GM19099 (cell line): ENCODE results near the gene UBXN2A.

Experiments
- POLR2A ChIP-seq: IDR thresholded peaks from 3 replicates; pipeline ENCODE4 v1.6.1; 2011; ENCODE audit warnings: low read depth; ENCODE audit not compliant: insufficient read length; ENCODE audit errors: extremely low read depth

Gene UBXN2A

DNA sequence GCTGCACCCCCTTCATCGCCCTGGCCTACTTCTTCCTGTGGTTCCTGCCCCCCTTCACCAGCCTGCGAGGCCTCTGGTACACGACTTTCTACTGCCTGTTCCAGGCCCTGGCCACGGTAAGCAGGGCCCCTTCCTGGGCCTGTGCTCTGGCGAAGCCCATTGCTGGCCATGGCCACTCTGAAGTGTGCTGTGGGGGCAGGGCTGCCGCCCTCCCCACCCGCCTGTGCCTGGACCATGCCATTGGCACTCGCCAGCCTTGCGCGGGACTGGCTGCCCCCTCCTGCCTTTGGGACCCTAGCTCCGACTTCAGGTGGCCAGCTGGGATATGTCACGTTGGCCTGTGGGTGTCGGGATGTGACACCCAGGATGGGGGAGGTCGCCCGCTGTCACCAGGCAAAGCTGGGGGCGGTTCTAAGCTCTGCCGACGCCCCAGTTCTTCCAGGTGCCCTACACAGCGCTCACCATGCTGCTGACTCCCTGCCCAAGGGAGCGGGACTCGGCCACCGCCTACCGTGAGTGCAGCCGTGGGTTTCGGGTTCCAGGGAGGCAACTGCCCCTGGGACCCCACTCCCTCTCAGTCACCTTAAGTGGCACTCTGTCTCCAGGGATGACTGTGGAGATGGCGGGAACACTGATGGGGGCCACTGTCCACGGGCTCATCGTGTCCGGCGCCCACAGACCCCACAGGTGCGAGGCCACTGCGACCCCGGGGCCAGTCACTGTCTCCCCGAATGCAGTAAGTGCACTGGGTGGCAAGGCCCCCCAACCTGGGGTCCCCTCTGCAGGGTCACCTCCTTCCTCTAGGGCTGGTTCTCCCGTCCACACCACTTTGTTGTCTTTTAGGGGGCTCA lies 76.8 kb downstream of the UBXN2A start:
- TF ChIP-seq POLR2A: no peak

DNA sequence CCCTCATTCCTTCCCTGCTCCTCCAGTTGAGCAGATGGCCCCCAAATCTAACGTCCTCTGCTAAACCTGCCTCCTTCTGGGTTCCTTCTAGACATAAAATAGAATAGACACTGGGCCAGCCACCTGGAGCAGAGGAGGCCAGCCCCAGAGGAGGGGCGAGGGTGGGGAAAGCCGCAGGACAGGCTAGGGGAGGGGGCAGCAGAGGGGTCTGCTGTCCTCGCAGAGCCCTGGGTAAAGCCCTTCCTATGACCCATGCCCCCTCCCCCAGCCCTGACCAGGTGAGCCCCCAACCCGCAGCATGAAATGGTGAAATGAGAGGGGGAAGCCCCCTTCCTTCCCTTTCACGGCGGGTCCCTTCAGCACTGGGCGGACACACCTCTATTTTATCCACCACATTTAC lies 77.4 kb downstream of the UBXN2A start:
- TF ChIP-seq POLR2A: no peak

DNA sequence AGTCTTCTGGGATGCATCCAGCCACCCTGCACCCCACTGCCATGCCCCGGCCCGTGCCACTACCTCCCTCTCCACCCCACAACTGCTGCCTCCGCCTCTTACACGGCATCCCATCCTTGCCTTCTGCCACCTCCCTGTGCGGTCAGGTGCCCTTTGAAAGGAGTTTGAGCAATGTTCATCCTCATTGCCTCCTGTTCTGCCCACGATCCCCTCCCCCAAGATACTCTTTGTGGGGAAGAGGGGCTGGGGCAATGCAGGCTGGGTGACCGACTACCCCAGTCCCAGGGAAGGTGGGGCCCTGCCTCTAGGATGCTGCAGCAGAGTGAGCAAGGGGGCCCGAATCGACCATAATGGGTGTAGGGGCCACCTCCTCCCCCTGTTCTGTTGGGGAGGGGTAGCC lies 78.0 kb downstream of the UBXN2A start:
- TF ChIP-seq POLR2A: no peak

DNA sequence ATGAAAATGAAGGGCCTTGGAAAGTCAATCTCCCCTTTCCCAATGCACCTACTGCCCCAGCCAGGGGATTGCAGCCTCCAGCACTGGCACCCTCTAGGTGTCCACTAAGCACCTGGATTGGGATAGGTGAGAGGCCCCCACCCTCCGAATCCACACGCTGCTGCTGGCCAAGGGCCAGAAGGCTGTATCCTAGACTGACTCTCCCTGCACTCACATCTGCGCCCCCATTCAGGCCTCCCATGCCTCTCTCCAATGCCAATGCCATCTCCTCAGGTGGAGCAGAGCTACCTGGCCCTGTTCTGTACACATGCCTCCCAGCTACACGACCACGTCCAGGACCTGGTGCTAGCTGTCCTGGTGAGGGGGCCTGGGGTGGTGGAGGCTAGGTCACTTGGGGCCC lies 79.5 kb downstream of the UBXN2A start:
- TF ChIP-seq POLR2A: no peak

DNA sequence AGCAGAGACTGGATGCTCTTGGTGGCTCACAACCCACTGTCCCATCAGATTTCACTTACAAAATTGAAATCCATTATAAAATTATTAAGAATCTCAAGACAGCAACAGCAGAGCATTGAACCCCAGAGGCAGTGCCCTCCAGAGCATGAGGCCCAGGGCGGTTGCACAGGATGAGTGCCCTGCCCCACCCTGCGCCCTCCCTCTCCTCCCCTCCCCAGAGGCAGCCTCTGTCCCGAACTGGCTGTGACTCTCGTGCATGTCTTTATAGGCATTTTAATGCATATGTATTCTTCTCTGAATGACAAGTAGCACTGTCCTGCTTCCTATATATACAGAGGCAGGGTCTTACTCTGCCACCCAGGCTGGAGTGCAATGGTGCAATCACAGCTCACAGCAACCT lies 80.0 kb downstream of the UBXN2A start:
- no peak for TF ChIP-seq POLR2A

DNA sequence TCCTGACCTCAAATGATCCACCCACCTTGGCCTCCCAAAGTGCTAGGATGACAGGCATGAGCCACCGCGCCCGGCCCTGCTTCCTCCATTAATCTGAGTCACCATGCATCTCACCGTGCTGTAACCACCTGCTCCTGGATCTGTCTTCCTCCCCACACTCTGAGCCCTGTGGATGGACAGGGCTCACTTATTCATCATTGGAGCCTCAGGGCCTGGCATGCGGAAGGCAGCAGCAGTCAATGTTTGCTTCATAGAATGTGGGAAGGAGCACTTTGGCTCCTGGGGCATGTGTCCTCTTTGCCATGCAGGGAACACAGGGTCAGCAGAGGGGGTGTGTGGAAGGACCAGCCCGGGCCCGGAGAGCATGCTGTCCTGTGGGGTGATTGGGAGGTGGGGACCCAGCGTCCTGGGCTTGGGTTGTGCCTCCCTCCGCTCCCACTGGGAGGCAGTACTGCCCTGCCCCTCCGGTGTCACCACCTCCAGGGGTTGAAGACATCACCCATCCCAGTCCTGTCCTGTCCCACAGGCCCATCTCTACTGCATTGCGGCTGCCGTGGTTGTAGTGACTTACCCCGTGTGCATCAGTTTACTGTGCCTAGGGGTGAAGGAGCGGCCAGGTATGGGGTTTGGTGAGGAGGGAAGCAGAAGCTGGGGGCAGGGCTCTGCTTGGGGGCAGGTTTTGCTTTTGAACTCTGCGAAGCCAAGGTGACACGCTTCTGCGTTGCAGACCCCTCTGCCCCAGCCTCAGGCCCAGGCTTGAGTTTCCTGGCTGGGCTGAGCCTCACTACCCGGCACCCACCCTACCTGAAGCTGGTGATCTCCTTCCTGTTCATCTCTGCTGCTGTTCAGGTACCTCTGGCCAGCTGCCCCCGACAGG lies 81.1 kb downstream of the UBXN2A start:
- no peak for TF ChIP-seq POLR2A

DNA sequence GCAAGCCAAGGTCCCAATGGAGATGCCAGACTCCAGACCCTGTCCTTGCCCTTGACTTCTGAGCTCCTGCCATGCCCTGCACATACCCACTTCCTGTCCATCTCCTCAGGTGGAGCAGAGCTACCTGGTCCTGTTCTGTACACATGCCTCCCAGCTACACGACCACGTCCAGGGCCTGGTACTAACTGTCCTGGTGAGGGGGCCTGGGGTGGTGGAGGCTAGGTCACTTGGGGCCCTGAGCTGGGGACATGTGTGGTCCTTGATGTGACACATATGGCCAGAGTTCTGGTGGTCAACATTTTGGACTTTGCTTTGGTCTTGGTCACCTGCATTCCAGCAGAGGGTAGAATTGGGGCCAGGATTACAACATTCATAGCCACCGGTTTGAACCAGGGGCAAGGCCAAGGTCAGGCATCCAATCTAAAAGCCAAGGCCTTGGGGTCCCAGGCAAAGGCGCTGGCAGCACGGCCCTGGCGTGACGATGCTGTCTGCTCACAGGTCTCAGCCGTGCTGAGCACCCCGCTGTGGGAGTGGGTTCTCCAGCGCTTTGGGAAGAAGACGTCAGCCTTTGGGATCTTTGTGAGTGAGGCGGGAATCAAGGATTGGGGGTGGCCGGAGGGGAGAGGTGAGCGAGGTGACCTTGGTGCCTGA lies 82.2 kb downstream of the UBXN2A start:
- TF ChIP-seq POLR2A: no peak

DNA sequence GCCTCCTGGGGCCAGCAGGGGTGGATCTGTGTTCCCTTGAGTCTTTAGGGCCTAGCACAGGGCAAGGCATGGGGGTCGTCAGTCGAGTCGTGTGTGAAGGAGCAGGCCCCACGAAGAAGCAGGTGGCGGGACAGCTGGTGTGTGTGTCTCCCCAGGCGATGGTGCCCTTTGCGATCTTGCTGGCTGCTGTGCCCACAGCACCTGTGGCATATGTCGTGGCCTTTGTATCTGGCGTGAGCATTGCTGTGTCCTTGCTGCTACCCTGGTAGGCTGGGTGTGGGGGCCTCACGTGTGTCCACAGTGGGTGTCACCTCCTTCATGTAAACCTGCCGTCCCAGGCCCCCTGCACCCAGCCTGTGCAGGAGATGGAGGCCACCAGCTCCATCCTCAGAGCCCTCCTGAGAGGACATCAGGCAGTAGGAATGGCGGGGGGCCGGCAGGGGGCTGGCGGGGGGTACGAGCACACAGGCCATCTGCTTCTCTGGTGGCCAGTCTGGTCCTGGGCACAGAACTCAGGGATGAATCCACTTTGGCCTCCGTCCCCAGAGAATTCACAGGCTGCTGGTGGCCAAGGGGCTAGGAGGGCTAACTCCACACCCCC lies 82.8 kb downstream of the UBXN2A start:
- no peak for TF ChIP-seq POLR2A

DNA sequence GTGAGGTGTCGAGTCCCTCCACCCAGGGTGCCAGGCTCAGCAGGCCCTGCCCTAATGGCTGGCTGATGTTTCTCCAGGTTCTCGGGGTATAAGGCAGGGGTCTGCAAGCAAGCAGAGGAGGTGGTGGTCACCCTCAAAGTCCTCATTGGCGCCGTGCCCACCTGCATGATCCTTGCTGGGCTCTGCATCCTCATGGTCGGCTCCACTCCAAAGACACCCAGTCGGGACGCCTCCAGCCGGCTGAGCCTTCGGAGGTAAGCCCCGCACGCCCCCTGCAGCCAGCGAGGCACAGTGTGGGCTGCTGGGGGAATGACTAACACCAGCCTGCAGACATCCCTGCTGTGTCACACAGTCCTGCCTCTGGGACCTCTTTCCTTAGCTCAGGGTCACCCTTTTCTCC lies 83.8 kb downstream of the UBXN2A start:
- no peak for TF ChIP-seq POLR2A

DNA sequence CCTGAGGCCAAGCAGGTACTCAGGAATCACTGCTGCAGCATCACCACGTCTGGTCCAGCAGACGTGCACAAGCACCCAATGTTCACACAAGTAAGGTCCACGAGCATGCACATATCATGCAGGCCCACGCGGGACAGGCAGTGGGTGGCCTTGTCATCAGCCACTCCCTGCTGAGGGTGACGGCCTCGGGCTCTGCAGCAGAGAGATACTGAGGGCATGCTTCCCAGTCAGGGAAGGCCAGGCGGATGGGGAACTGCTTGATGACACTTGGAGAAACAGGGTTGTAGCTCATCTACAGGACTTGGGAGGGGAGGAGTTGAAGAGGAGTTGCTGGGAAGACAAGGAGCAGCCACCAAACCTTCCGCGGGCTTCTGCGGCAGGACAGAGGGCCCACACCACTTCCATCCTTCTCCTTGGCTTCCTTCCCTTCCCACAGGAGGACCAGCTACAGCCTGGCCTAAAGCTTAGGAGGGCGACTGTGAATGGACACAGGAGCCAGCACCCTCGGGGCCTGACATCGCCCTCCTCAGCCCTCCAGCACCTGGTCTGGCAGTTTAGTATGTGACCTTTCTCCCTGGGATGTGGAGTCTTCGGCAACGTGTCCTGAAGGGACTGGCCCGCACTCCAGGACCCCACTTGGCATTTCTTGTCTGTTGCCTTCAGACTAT lies 84.9 kb downstream of the UBXN2A start:
- no peak for TF ChIP-seq POLR2A

DNA sequence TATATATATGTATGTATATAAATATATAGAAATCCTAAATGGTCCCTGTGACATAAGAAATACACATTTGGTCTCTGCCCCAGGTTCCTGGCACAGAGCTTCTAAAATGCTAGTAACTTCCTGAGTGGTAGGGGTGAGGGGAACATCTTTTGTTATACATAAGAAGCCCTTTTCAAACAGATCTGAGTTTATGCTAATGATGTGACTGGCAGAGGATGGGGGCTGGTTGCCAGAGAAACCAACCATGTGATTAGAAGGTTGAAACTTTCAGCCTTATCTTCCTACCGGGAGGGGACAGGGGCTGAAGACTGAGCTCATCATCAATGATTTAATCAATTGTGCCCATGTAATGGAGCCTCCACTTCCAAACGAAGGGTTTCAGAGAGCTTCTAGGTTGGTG lies 86.0 kb downstream of the UBXN2A start:
- TF ChIP-seq POLR2A: no peak

DNA sequence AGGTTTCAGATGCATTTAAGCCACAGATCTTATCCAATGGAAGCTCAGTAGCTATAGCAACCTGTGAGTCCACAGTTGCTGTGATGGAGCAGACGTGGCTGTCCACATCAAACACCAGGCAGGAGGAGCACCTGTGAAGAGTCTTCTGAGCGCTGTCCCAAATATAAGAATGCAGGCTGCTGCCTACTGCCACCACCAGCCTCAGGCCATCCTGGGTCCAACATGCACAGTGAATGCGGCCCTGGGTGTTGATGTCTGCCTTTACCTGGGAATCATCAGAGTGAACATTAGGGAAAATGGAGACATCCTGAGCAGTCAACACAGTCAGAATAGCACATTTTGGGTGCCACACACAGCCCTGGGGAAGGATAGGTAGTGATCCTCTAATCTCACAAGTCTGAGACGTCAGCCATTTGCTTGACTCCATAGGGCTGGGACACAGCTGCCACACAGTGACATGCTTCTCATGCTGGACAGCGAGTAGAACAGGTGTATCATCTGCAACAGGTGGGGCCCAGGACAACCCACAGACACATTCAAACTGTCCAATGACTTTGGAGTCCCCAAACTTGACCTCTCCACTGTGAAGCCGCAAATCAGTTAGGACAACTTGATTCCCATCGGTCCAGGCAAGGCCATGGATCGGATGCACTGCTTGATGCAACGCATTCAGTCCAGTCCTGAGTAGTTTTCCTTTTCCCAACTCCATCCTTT lies 98.7 kb downstream of the UBXN2A start:
- TF ChIP-seq POLR2A: no peak

DNA sequence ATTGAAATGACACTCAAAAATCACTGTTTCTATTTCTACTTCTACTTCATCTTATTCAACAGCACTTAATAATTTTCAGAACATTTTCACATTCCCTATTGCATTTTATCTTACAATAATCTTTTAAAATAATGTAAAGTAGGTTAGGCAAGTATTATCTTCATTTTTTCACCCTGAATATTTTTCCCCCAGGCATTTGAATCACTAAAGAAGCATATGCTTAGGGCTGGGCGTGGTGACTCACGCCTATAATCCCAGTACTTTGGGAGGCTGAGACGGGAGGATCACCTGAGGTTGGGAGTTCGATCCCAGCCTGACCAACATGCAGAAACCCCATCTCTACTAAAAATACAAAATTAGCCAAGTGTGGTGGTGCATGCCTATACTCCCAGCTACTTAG lies 100.2 kb downstream of the UBXN2A start:
- no peak for TF ChIP-seq POLR2A

DNA sequence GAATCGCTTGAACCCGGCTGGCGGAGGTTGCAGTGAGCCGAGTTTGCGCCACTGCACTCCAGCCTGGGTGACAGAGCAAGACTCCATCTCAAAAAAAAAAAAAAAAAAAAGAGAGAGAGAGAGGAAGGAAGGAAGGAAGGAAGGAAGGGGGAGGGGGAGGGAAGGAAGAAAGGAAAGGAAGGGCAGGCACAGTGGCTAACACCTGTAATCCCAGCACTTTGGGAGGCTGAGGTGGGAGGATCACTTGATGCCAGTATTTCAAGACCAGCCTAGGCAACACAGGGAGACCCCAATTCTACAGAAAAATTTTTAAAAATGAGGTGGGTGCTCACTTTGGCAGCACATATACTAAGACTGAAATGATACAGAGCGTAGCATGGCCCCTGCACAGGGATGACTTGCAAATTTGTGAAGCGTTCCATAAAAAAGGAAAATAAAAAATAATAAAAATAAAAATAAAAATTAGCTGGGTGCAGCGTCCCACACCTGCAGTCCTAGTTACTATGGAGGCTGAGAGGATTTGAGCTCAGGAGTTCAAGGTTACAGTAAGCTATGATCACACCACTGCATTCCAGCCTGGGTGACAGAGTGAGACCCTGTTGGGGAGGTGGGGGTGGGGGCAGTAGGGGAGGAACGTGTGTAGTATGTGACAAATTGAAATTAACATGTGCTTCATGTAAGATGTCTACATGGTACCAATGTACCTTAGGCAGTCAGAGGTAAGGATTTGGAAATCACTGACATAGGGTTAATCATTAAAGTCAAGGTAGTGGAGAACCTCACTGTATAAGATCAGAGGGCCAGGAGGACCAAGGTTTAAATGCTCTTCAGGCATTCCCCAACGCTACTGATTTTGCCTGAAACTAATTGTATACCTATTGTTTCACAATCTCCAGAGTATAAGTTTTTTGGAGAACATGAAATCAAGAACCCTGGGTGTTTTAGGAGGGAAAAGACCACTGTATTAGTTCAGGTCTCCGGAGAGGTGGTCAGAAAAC lies 105.5 kb downstream of the UBXN2A start:
- no peak for TF ChIP-seq POLR2A

DNA sequence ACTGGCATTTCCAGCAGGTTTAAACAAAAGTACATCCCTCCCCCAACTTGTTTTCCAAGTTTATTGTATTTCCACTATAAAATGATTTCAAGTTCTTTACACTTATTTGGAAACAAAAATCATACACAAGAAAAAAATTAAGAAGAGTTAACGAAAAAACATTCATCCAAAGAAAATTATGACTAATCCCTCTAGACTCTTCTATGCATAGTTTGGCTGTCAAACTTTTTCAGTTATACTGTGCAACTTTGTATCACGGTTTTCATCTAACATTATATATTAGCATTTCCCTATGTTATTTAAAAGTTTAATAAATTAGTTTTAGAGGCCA lies 106.3 kb downstream of the UBXN2A start:
- TF ChIP-seq POLR2A: no peak
